Ovary (tissue), 9 donors: Measurements from ENCODE around the gene ANKH. TPM values are rescaled to one million over a fixed set of nuclear protein-coding genes. Genes with fewer than 3 reads are reported as not detected.

ENCODE experiments used
- DNase-seq, 5 donors: peaks; one replicate each; pipeline ENCODE4 v3.0.0-alpha.2; 2019 to 2020
- H3K27ac ChIP-seq, 2 donors: fragments of 200-600 bp; one replicate each; pipeline versions ENCODE4 v1.5.1 to v1.8.0; 2019 to 2022
- H3K27me3 ChIP-seq: fragments of 200-600 bp; one replicate; pipeline ENCODE4 v1.8.0; 2022
- H3K36me3 ChIP-seq: fragments of 200-600 bp; sonication (generic); one replicate; pipeline ENCODE4 v1.5.1; 2019
- H3K4me1 ChIP-seq: one replicate; pipeline ENCODE4 v1.8.1; 2013; ENCODE audit warnings: mild to moderate bottlenecking, moderate library complexity; ENCODE audit not compliant: insufficient read depth
- H3K4me3 ChIP-seq: fragments of 200-600 bp; sonication (generic); one replicate; pipeline ENCODE4 v1.5.1; 2017
- H3K9me3 ChIP-seq, 2 donors: fragments of 200-600 bp in 1 of 2; sonication (generic) in 1 of 2; one replicate each; pipeline versions ENCODE4 v1.5.1 to v1.8.1; 2013 to 2019; ENCODE audit warnings: mild to moderate bottlenecking in 1 of 2, moderate library complexity in 1 of 2
- CTCF ChIP-seq, 3 donors: fragments of 450-650 bp in 2 of 3; fragments of 200-600 bp in 1 of 3; IDR thresholded peaks; one replicate each; pipeline versions ENCODE4 v1.5.1 to v1.8.0; 2016 to 2022; ENCODE audit warnings: antibody characterized with exemption in 3 of 3, mild to moderate bottlenecking in 1 of 3
- EP300 ChIP-seq: sonication (generic); formaldehyde crosslinking; IDR thresholded peaks from one replicate; pipeline ENCODE4 v1.6.1; 2017; ENCODE audit warnings: antibody characterized with exemption
- POLR2A ChIP-seq: fragments of 450-650 bp; IDR thresholded peaks from one replicate; pipeline ENCODE4 v1.6.1; 2017; ENCODE audit warnings: antibody characterized with exemption, mild to moderate bottlenecking, moderate library complexity
- WGBS, 3 donors: extraction: QIAGEN DNeasy Blood & Tissue Kit in 1 of 3; methylation state at CpG; one replicate each; pipeline versions ENCODE4 v1.1.5 to v1.1.7; 2013 to 2017; 5-methylcytosine and 5-hydroxymethylcytosine counted together
- intact Hi-C, 4 donors: fragments of 100-400 bp; cut with DNase I; formaldehyde crosslinking; loops; one replicate each; pipeline versions ENCODE4 v1.11.0 to v1.15.1; 2022 to 2023
- polyA plus RNA-seq, 2 donors: library from polyadenylated mRNA; stranded (reverse); fragments of 200-250 nt in 1 of 2; fragments of 350-450 nt in 1 of 2; fragmentation: Illumina TruSeq in 1 of 2; extraction: RNeasy Lipid Tissue Mini Kit (QIAGEN cat#74804) in 1 of 2; gene quantifications; one replicate each; pipeline ENCODE4 v1.2.3, GENCODE V29; 2013 to 2014
- total RNA-seq, 7 donors: library from RNA; depleted of rRNA in 2 of 7; stranded (reverse); fragments of >200 nt in 2 of 7; fragmentation: NEBNext Ultra II Directional in 3 of 7; extraction: Animal tissue kit (Norgen Biotek cat#: 25700) in 3 of 7; gene quantifications; one replicate each; pipeline versions ENCODE4 v1.1.0 to v1.2.4, GENCODE V29; 2016 to 2023
- donor health status: DM: no; HTN: no; CAD: no; lungs with moderate emphysema.
- donor health status: DM: no; HTN: no; CAD: no.
- donor health status: Bipolar disorder and iron deficiency.
- donor health status: DM: yes; HTN: yes; CAD: no.
- donor health status: DM: no; HTN: no; CAD: no.
- donor health status: DM: yes; HTN: yes; CAD: no.

The ANKH gene
- total and polyA plus RNA-seq, 9 donors, result 17.2 to 80.7 (median 44.6) TPM

- intact Hi-C loops, result no loop called here
- Histone ChIP-seq H3K27me3 (no peaks in the 10 kb centered on the region), H3K4me1 (peaks cover 4% of the 10 kb centered on the region), H3K9me3 (no peaks in the 10 kb centered on the region), H3K27ac (no peak overlapping the region), H3K36me3 (no peaks in the 10 kb centered on the region), H3K4me3 (no peak overlapping the region)
- no peak for DNase-seq
- no peak for TF ChIP-seq EP300
- no peak for TF ChIP-seq POLR2A
- TF ChIP-seq CTCF (IDR thresholded peaks at IDR 0.05), result no peak
- 97 to 98% (median 98%) methylated on average over 7 of the region's 7 CpGs for WGBS, 3 donors
These were observed 208.8 kb downstream of the ANKH start for GRCh38 chr5:14662721-14663260.

- Histone ChIP-seq H3K27me3 (no peaks in the 10 kb centered on the region), H3K9me3 (no peaks in the 10 kb centered on the region), H3K36me3 (no peaks in the 10 kb centered on the region), H3K27ac (no peak overlapping the region), H3K4me3 (no peak overlapping the region), H3K4me1 (peaks cover 2% of the 10 kb centered on the region)
- intact Hi-C loops, result no loop called here
- TF ChIP-seq EP300, result no peak
- no peak for TF ChIP-seq POLR2A
- no peak for TF ChIP-seq CTCF (IDR thresholded peaks at IDR 0.05)
- no peak for DNase-seq
- 83 to 91% (median 86%) methylated on average over 2 of the region's 2 CpGs for WGBS, 3 donors
These were observed 210.7 kb downstream of the ANKH start for GRCh38 chr5:14660833-14661232.

DNA sequence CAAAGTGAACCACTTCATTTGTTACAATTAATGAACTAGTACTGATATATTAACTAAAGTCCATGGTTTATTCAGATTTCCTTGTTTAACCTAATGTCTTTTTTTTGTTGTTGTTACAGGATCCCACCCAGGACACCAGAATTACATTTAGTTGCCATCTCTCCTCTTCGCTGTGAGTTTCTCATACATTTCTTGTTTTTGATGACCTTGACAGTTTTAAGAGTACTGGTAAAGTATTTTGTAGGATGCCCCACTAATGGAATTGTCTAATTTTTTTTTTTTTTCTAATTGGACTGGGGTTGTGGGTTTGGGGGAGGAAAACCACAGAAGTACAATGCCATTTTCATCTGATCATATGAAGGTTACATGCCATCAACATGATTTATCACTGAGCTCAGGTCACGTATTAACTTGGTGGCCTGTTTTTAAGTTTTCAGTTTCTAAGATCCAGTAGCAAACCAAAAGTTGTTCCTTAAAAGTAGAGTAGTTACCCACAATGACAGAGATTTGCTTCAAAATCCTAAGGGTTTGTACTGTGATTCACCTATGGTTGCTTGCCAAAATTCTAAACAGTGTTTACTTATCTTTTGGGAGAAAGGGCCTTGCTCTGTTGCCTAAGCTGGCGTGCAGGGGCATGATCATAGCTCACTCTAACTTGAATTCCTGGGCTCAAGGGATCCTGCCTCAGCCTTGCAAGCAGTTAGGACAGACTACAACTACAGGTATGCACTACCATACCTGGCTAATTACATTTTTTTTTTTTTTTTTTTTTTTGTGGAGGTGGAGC, 211.6 kb downstream of the ANKH start:
- DNase-seq, result no peak
- WGBS, 3 donors, result 78 to 88% (median 80%) methylated on average over 3 of the region's 3 CpGs

GRCh38 chr5:14656898-14657297, 214.7 kb downstream of the ANKH start:
- 45 to 46% (median 46%) methylated on average over 2 of the region's 2 CpGs for WGBS, 3 donors
- Histone ChIP-seq H3K9me3 (no peaks in the 10 kb centered on the region), H3K4me1 (no peaks in the 10 kb centered on the region), H3K36me3 (no peaks in the 10 kb centered on the region), H3K27me3 (no peaks in the 10 kb centered on the region), H3K27ac (no peak overlapping the region), H3K4me3 (no peak overlapping the region)
- no peak for TF ChIP-seq CTCF (IDR thresholded peaks at IDR 0.05)
- TF ChIP-seq POLR2A, result no peak
- no peak for TF ChIP-seq EP300
- intact Hi-C loops, result no loop called here
- no peak for DNase-seq

More for the DNA sequence above, 211.6 kb downstream of the ANKH start:
- Histone ChIP-seq H3K9me3 (no peaks in the 10 kb centered on the region), H3K36me3 (no peaks in the 10 kb centered on the region), H3K27me3 (no peaks in the 10 kb centered on the region), H3K27ac (no peak overlapping the region), H3K4me1 (peaks cover 2% of the 10 kb centered on the region), H3K4me3 (no peak overlapping the region)
- TF ChIP-seq POLR2A, result no peak
- no peak for TF ChIP-seq EP300
- no peak for TF ChIP-seq CTCF (IDR thresholded peaks at IDR 0.05)
- intact Hi-C loops, result no loop called here
